NCI-H82 (cell line): ENCODE data around the gene CRISPLD2.
A peak's percentile ranks its signal among the peaks of the same experiment; 100 is the strongest.
"Not testable (repeated sequence)": the region's sequence is repeated elsewhere in the genome, so short reads cannot be mapped to it uniquely, and the experiment has no call there.

Experiments
- DNase-seq: peaks from one replicate; lab custom pipeline; 2025; lab: John Stamatoyannopoulos, UW

Gene CRISPLD2

DNA sequence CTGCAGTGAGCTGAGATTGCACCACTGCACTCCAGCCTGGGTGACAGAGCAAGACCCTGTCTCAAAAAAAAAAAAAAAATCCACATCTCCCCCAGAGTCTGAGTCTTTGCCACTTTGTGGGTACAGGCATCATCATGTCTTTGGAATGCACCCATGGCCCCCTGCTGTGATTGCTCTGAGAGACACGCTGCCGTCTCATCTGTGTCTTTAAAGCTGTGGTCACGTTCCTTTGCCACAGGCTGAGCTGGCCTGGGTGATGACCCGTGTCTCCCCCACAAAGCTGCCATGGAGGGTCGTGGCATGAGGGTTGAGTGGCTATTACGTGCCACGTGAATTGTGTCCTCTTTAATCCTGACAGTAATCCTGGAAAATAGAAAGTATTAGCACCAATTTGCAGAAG lies 20.2 kb downstream of the CRISPLD2 start:
- no peak for DNase-seq

DNA sequence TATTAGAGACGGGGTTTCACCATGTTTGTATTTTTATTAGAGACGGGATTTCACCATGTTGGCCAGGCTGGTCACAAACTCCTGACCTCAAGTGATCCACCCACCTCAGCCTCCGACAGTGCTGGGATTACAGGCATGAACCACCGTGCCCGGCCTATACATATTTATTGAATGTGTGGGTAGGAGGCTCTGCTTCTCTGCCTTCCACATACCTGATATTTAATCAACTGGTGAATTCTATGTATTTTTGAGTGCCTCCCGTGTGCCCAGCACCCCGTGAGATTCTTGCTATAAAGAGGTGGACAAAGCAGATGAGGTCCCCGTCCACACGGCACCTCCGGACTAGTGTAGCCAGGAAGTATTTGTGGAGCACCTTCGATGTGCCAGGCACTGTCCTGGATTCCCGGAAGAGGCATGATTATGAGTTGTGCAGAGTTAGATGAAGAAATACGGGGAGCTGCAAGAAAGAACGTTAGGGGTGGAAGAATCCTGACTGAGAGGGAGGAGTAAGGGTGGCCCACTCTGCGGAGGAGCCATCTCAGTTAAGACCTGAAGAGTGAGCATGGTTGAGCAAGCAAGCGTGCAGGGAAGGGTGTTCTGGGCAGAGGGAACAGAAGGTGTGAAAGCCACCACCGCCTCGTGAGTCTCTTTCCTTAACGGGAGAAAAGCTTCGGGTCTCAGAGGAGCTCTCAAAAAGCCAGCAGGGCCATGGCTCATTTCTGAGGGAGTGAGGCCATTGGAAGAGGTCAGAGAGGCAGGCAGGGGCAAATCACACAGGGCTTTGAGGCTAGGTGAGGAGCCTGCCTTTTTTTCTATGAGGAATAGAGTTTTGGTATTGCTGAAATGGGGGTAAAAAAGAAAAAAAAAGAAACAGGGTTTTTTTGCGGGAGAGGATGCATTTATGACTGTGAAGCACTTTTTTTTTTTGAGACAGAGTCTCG lies 21.2 kb downstream of the CRISPLD2 start:
- no peak for DNase-seq

DNA sequence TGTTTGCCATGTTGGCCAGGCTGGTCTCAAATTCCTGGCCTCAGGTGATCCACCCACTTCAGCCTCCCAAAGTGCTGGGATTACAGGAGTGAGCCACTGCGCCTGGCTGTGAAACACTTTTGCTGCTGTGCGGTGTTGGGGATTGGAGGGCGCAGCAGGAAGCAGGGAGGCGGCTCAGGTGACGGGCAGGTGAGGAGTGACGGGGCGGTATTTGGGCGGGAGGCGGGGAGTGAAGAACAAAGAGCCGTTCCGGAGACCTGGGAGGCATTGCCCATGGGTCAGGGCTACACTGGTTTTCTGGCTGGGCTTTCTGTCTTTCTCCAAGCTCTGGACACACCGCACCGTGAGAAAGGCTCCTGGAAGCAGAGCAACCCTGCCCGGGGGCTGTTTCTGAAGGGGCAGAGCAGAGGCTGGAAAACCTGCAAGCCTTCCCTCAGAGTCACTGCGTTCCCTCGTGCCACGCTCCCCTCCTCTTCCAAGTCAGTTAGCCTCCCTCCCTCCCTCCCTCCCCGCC lies 22.1 kb downstream of the CRISPLD2 start:
- no peak for DNase-seq

DNA sequence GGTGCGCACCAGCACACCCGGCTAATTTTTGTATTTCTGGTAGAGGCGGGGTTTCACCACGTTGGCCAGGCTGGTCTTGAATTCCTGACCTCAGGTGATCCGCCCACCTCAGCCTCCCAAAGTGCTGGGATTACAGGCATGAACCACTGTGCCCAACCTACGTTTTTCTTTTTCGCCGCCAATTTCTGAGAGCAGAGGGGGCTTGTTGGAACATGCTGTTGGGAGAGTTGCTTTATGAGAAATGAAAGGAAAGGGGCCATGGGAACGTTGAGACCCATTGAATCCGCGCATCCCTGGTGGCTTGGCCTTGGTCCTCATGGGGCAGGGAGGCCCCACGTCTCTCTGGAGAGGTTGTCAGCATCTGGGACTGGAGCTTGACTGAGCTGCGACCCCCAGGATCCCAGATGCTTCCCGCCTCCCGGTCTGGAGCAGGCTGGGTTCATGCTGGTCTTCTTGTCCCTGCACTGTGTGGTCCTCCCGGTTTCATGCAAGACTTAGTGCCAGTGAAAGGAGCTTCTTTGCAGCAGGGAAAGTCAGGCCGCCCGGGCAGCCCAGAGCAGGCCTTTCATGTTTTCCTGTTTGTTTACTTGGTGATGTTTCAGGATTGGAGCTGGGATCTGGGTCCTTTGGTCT lies 22.8 kb downstream of the CRISPLD2 start:
- DNase-seq = no peak

DNA sequence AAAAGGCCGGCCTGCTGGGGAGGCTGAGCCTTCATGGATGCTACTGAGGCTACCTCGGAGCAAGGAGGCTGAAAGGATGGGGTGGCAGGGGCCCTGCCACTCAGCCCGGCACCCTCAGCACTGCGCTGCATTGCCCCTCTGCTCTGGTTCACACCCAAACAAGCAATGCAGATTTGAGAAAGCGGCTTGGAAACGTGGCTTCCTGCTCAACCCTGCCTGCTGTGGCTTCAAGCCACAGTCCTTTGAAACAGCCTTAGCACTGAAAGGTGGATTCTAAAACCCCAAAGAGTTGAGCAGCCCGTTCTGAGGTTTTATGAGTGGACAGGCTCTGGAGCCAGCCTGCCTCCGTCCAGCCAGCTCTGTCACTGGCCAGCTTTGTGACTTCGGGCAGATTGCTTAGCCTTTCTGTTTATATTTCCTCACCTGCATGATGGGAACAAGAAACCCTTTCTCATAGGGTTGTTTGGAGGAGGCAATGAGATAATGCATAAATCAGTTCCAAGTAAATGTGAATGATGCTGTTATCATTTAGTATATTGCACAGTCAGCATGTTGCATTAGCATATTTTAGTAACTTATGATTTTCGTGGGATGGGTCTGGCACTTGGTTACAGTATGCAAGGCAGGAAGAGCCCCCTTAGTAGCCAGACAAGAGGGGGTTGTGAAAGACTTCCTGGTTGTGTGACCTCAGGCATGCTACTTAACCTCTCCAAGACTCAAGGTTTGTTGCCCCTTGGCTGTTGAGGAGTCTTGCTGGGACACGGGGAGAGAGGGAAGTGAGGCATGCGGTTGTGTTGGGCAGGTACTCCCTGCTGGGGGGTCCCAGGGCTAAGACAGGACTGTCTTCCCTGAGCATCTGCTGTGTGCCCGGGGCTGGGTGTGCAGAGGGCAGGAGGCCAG lies 23.6 kb downstream of the CRISPLD2 start:
- DNase-seq = no peak

DNA sequence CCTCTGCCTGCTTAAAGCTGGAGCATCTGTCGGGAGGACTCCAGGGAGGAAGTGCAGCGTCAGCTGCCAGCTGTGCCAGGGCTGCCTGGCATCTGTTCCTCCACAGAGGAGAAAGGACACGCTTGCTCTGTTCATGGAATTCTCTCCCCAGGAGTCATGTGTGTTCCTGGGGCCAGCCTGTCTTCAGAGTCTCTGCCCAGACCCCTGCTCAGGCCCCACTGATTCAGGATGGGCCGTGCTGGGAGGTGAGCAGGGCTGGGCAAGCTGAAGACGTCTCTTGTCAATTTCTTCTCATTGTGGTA lies 24.2 kb downstream of the CRISPLD2 start:
- no peak for DNase-seq

DNA sequence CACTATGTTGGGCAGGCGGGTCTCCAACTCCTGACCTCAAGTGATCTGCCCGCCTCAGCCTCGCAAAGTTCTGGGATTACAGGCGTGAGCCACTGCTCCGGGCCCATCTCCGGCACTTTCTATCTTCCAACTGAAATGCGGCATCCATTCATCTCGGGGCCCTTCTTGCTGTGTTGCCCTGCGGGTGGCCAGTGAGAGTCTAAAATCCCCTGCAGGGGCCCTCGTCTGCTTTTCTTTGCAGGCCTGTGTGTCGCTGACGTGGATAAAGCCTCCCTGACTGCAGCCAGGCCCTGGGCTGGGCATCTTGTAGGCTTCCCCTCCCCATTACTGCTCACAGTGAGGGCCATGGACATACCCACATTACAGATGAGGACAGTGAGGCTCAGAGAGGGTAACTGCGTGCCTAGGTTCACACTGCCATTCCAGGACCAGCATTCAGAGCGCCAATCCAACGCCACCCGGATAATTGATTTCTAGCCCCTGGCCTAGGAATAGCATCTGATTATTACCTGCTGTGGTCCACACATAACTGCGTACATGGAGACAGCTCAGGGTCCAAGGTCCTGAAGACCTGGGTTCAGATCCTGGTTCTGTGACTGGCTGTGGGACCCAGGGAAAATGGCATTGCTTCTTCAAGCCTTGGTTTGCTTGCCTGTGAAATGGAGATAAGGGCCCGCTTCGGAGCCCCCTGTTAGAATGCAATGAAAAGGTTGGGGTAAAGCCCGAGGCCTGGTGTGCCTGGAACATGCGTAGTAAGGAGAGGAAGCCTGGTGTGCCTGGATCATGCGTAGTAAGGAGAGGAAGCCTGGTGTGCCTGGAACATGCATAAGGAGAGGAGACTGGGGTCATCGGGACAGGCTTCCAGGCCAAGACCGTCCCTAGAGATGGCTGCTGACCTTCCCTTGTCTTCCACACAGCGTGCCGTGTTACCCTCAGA lies 25.0 kb downstream of the CRISPLD2 start:
- no peak for DNase-seq

DNA sequence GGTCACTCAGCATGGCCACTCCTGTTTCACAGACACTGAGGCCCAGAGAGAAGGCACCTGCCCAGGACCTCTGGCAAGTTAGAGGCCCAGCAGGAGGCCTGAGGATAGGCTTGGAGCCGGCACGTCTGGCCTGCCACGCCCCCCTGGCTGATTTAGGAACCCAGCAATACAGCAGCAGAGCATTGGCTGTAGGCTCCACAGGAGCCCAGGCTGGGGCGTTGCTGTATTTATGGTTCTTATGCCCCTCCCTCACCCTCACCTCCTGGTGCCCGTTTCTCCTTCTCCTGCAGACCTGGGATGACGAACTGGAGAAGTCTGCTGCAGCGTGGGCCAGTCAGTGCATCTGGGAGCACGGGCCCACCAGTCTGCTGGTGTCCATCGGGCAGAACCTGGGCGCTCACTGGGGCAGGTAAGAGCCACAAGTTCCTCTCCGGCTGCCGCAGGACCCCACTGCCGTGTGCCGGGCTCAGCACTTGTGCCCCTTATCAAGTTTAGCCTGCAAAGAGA lies 25.8 kb downstream of the CRISPLD2 start:
- DNase-seq = no peak

DNA sequence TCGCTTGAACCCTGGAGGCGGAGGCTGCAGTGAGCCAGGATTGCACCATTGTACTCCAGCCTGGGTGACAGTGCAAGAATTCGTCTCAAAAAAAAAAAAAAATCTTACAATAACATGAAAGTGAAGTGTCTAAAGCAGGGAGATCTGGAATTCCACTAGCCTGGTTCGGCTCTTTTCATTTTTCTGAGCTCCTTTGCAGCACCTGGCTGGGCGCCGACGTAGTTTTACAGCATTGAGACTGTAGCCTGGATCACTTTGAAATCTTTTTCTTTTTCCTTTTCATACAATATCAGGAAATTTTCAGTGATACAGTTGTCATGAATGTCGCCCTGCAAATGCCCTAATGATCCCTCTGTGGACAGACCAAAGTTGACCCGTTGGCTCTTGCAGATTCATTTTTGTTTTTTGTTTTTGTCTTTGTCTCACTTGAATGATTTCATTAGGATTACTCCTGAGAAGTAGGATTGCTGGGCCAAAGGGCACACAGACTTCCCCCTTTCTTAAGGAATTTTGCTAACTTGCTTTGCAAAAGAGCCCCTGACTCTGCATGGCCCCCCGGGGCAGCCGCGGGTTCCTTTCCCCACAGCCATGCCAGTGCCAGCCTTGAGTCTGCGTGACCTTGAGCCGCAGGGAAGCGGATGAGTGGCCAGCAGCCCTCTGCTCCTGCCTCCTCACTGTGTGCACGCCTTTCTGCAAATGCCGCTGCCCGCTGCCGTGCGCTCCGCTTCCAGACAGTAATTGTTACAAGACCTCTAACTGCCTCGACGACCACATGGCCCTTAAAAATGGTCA lies 28.0 kb downstream of the CRISPLD2 start:
- no peak for DNase-seq

DNA sequence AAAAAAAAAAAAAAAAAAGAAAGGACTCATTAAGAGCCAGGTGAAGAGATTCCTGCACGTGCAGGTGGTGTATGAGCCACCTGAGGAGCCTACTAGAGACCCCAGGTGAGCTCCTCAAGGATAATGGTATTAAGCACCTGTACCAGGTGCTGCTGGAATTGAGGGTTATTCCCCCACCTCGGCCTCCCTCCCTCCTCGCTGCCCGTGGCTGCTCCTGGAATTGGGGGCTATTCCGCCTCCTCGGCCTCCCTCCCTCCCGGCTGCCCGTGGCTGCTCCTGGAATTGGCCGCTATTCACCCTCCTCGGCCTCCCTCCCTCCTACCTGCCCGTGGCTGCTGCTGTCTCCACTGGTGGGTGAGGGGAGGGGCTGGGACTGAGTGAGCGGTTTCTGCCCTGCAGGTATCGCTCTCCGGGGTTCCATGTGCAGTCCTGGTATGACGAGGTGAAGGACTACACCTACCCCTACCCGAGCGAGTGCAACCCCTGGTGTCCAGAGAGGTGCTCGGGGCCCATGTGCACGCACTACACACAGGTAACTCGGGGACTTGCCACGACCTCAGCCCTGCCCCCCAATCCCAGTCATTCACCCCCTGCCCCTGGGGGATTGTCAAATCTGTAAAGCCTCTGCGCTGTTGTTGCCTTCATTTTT lies 29.3 kb downstream of the CRISPLD2 start:
- no peak for DNase-seq

DNA sequence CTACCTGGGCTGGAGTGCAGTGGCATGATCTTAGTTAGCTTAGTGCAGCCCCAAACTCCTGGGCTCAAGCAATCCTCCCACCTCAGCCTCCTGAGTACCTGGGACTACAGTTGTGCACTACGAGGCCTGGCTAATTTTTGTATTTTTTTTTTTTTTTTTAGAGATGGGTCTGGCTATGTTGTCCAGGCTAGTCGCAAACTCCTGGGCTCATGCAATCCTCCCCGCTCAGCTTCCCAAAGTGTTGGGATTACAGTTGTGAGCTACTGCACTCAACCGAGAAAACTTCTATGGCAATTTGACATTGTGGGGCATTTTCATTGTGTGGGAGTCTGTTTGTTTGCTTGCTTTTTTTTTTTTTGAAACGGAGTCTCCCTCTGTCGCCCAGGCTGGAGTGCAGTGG lies 30.0 kb downstream of the CRISPLD2 start:
- no peak for DNase-seq

DNA sequence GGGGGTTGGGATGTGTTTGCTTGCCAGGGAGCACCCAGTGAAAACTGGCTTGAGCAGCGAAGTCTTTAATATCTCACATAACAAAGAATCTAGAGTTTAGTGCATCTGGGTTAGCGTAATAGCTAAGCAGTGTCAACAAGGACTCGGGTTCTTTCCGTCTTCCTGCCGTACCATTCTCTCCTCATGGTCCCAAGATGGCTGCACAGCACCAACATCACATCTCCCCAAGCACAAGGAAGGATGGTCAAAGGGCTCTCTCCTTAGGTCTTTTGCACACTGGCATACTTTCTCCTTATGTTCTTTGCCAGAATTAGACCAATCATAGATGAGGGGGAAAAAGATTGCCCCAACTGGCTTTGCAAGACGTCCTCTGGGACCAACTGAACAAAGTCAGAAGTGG lies 30.9 kb downstream of the CRISPLD2 start:
- no peak for DNase-seq

DNA sequence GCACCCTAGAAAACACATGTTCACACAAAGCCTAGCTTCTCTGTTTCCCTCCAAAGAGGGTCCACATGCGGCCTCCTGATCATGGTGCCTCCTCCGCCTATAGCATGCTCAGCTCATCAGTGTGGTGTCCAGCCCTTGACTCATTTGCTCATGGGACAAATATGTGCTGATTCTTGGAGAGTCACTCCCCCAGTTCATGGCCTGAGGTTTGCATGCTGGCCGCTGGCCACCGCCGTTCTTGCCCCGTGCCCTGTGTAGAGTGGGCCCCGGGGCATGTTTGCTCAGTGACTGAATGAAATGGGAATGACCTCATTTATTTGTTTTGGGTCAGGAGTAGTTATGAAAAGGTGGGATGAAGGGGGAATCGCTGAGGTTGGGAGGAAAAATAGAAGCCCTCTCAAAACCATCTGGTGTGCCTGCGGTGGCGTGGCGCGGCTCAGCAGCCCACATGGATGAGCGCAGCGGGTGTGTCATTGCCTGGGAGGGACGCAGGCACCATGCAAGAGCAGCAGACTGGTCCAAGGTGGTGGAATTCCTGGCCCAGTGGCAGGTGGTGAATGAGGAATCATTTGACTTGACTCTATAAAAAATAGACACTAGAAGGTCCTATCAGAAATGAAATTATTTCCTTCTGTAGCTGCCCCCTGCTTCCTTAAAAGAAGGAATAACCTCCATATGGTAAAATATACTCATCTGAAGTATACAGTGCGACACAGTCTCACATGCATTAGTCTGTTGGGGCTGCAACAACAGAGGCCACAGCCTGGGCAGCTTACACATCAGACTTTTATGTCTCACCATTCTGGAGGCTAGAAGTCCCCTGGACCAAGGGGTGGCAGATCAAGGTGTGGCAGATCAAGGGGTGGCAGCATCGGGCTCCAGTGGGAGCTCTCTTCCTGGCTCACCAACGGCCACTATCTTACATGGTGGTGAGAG lies 31.7 kb downstream of the CRISPLD2 start:
- DNase-seq = no peak

DNA sequence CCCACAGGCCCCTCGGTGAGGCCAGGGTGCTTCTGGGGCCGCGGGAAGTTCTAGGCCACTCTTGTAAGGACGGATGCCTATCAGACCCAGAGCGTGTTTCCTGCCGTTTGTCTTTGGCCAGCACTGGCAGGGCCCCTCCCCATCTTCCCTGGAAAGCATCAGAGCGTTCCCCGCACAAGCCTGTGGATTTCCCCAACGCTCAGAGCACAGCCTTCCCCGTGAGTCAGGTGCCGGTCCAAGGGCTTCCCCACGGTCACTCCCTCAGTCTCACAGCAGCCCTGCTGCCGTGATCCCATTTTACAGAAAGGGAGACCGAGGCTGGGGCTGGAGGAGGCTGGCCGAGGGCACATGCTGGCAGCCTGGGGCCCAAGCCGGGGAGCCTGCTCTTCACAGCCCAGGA lies 33.7 kb downstream of the CRISPLD2 start:
- no peak for DNase-seq

DNA sequence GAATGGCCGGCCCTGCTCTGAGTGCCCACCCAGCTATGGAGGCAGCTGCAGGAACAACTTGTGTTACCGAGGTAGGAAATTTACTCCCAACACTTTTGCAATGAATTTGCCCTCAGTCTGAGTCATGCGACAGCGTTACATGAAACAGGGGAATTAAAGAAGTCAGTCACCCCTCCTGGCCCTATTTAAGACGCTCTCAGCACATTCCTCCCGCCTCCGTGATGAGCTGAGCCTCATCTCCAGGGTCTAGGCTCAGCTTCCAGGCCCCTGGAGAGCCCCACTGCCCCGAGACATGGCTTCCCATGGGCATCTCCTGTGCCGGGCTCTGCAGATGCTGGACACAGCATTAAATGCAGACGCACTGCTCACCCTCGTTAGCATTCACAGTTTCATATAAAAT lies 35.0 kb downstream of the CRISPLD2 start:
- no peak for DNase-seq

DNA sequence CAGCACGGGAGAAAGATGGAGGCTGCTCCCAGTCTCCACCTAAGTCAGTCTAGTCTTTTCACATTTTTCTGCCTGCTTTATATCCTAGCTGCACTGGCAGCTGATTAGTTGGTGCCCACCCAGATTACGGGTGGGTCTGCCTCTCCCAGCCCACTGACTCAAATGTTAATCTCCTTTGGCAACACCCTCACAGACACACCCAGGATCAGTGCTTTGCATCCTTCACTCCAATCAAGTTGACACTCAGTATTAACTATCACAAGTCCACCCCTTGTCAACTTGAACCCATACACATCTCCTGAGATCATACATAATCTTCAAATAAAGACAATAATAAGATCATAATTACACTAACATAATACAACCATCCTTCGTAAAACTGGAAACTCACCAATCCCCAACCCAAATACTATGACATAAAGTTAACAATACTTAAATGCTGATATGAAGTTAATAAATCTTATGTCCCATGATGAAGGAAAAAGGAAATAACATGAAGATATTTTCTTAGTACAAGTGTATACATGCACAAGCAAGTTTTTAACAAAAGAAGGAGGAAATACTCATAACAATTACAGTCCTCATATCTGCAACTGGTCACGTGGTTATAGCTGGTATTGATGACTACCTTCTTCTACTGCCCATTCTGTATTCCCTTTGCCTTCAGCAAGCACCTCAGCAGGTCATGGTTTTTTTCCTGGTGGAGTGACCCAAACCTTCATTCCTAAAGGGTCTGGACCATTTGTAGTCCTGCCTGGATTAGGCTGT lies 35.8 kb downstream of the CRISPLD2 start:
- DNase-seq = not testable (repeated sequence)

DNA sequence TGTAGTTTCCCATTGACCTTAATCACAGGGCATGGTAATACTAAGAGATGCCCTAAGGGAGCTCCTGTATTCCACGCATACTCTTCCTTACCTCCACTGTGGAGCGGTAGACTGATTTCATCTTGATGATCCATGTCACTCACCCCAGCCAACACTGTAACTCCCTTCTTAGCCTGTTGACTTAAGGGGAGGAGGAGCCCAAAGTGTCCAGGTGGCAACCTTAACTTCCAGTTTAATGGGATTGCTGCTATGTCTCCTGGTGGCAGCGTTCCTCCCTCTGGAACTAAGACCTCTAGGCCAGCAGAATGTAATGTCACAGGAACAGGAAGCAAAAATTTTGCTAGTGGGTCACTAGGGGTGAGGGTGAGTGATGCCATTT lies 36.4 kb downstream of the CRISPLD2 start:
- peak; percentile 15 for DNase-seq

DNA sequence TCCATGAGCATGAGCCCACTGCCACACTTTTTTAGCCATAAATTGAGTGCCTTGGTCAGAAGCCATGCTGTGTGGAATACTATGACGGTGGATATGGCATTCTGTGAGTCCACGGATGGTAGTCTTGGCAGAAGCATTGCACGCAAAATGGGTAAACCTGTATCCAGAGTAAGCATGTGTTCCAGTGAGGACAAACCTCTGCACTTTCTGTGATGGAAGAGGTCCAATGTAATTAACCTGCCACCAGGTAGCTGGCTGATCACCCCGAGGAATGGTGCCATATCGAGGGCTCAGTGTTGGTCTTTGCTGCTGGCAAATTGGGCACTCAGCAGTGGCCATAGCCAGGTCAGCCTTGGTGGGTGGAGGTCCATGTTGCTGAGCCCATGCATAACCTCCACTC lies 37.0 kb downstream of the CRISPLD2 start:
- not testable (repeated sequence) for DNase-seq
